SK-MEL-5 (cell line): ENCODE data around the gene OR2T10. TPM values are rescaled to one million over a fixed set of nuclear protein-coding genes. Genes with fewer than 3 reads are reported as not detected.
A peak's percentile ranks its signal among the peaks of the same experiment; 100 is the strongest.
"Not testable (repeated sequence)": the region's sequence is repeated elsewhere in the genome, so short reads cannot be mapped to it uniquely, and the experiment has no call there.

Experiments used
- DNase-seq: peaks from one replicate; pipeline ENCODE4 v3.0.0-alpha.2; 2016; ENCODE audit warnings: low read depth, low spot score
- in situ Hi-C: cut with HindIII; loops from 2 replicates; pipeline ENCODE4 v1.10.0; 2016; ENCODE audit warnings: low sequenced_read_pairs, high pct_unique_total_duplicates, low pct_unique_long_range_greater_than_20kb
- polyA plus RNA-seq, 2 experiments: library from polyadenylated mRNA; depleted of rRNA; stranded (reverse); fragments of >200 nt; gene quantifications; 2 replicates each; pipeline ENCODE4 v1.2.3, GENCODE V29; 2015
- total RNA-seq: library from RNA; depleted of rRNA; stranded (reverse); fragments of >200 nt; shearing (Covaris generic); gene quantifications from 2 replicates; pipeline ENCODE4 v1.2.3, GENCODE V29; 2014; rRNA removed

OR2T10 gene
- total RNA-seq = not detected in 2 replicates
- polyA plus RNA-seq (2015; cell fraction: cytosol; rRNA removed) = not detected in 2 replicates
- polyA plus RNA-seq (2015; cell fraction: nucleus; rRNA removed) = 0.20 TPM in 1 of 2 replicates, not detected in the other

- in situ Hi-C loops = no loop called here
- no peak for DNase-seq
These were observed at the start of gene OR2T10 for GRCh38 chr1:248597589-248597988. Gene OR2T10 (minus strand): TSS chr1:248597700. CDS start chr1:248593768, 3,932 bp downstream.

GRCh38 chr1:248645178-248645577 is 47.7 kb upstream of the OR2T10 start, which contains the start of gene OR2T35:
Gene OR2T35 (minus strand): TSS chr1:248645278. CDS start chr1:248639258, 6,020 bp downstream.
- in situ Hi-C loops = not testable (repeated sequence)

GRCh38 chr1:248642971-248643651 is 45.6 kb upstream of the OR2T10 start:
- in situ Hi-C loops, DNase-seq: not testable (repeated sequence)

More at GRCh38 chr1:248645178-248645577, 47.7 kb upstream of the OR2T10 start, which contains the start of gene OR2T35:
- not testable (repeated sequence) for DNase-seq

GRCh38 chr1:248641583-248641982 is 44.1 kb upstream of the OR2T10 start:
- in situ Hi-C loops, DNase-seq: not testable (repeated sequence)

GRCh38 chr1:248640906-248641305 is 43.4 kb upstream of the OR2T10 start:
- DNase-seq, in situ Hi-C loops: not testable (repeated sequence)

- in situ Hi-C loops, DNase-seq: not testable (repeated sequence)
These were observed 42.2 kb upstream of the OR2T10 start for GRCh38 chr1:248639652-248640051.

- in situ Hi-C loops, DNase-seq: not testable (repeated sequence)
These were observed 39.1 kb upstream of the OR2T10 start for GRCh38 chr1:248636612-248637011.

- in situ Hi-C loops, DNase-seq: not testable (repeated sequence)
These were observed 37.5 kb upstream of the OR2T10 start, which contains the start of gene OR2T11 for GRCh38 chr1:248634991-248635390. Gene OR2T11 (minus strand): TSS chr1:248635091. CDS start chr1:248627128, 7,963 bp downstream.

- peak; percentile 20 for DNase-seq
- in situ Hi-C loops = no loop called here
These were observed 34.0 kb upstream of the OR2T10 start for GRCh38 chr1:248631354-248632008.

- in situ Hi-C loops = no loop called here
- no peak for DNase-seq
These were observed 33.1 kb upstream of the OR2T10 start for GRCh38 chr1:248630551-248630950.

- DNase-seq = no peak
- in situ Hi-C loops = no loop called here
These were observed 30.7 kb upstream of the OR2T10 start for GRCh38 chr1:248627971-248628844.

GRCh38 chr1:248625971-248626370 is 28.5 kb upstream of the OR2T10 start:
- in situ Hi-C loops = no loop called here

GRCh38 chr1:248625166-248625565 is 27.7 kb upstream of the OR2T10 start:
- no peak for DNase-seq
- in situ Hi-C loops = no loop called here

More at GRCh38 chr1:248625971-248626370, 28.5 kb upstream of the OR2T10 start:
- no peak for DNase-seq

GRCh38 chr1:248622570-248623001 is 25.1 kb upstream of the OR2T10 start:
- in situ Hi-C loops = no loop called here
- DNase-seq = peak; percentile 67

GRCh38 chr1:248621770-248622169 is 24.3 kb upstream of the OR2T10 start:
- no peak for DNase-seq
- in situ Hi-C loops = no loop called here

- peak; percentile 81 for DNase-seq
- in situ Hi-C loops = no loop called here
These were observed 21.4 kb upstream of the OR2T10 start for GRCh38 chr1:248618878-248619277.

- no peak for DNase-seq
- in situ Hi-C loops = no loop called here
These were observed 20.6 kb upstream of the OR2T10 start for GRCh38 chr1:248618119-248618518.
